GM10847 (cell line): ENCODE measurements around the gene EXOC3.

Experiments
- POLR2A ChIP-seq: IDR thresholded peaks from 2 replicates; pipeline ENCODE4 v1.6.1; 2011; ENCODE audit not compliant: insufficient read length; ENCODE audit errors: extremely low read depth

The EXOC3 gene

GRCh38 chr5:504326-505154 lies 61.6 kb downstream of the EXOC3 start:
- TF ChIP-seq POLR2A = no peak

DNA sequence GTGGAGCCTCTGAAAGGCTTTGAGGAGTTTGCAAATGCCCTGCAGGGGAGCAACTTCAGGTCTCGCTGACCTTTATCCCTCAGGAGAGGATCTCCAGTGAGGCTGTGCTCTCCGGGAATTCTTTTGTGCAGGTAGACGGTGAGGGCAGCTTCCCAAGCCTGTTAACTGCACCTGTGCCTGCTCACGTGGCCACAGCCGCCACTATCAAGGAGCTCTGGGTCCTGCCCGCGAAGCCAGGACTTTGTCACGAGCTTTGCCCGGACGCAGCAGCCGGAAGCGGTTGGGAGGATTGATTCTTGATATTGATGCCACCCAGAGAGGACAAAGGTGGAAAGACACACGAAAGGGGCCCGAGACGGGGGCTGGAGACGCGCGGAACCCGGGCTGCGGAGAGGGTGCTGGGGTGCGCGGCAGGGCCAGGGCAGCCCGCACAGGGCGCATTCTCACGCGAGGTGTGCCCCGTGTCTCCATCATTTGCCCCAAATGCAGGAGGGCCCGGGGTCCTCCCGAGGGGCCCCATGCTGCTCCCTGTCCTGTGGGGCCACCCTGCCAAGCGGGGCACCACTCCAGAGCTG lies 63.1 kb downstream of the EXOC3 start:
- no peak for TF ChIP-seq POLR2A

DNA sequence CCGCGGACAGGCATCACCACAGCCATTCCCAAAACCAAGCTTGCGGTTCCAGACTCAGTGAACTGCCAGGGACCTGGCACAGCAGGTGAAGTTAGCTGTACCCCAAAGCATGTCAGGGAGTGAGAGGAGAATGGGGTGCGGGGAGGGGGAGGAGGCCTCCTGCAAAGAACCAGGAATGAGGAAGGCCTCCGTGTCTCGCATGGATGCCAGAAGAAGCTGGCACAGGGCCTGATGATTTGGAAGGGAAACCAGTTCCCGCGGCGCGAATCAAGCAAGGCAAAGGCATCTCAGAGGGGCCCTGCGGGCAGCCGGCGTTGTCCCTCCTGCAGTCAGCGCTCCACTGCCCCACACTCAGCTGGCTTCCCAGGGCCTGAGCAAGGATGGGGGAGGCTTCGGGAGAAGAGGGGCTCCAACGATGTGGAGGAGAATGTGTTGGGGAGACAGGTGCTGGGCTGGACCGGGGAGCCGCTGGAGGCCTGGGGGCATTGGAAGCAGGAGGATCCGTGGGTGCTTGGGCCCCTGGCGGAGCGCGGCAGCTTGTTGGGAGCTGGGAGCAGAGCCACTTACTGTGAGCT lies 66.7 kb downstream of the EXOC3 start:
- TF ChIP-seq POLR2A = no peak

- no peak for TF ChIP-seq POLR2A
These were observed 67.5 kb downstream of the EXOC3 start for GRCh38 chr5:510521-510920.

DNA sequence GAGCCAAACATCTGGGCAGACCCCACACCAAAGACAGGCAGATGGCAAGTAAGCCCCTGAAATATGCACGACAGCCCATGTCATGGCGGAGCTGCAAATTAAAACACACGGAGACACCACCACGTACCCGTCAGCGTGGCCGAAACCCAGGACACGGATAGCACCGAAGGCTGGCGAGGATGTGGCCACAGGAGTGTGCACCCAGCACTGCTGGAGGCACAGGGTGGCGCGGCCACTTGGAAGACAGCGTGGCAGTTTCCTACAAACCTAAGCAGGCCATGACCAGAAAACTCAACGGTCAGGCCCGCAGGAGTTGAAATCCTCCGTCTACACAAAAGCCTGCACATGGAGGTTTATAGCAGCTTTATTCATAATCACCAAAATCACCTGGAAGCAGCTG lies 68.5 kb downstream of the EXOC3 start:
- no peak for TF ChIP-seq POLR2A

GRCh38 chr5:513216-514100 lies 70.5 kb downstream of the EXOC3 start:
- TF ChIP-seq POLR2A = no peak

GRCh38 chr5:514101-514485 lies 71.1 kb downstream of the EXOC3 start:
- TF ChIP-seq POLR2A = no peak

GRCh38 chr5:514673-515072 lies 71.7 kb downstream of the EXOC3 start:
- no peak for TF ChIP-seq POLR2A

DNA sequence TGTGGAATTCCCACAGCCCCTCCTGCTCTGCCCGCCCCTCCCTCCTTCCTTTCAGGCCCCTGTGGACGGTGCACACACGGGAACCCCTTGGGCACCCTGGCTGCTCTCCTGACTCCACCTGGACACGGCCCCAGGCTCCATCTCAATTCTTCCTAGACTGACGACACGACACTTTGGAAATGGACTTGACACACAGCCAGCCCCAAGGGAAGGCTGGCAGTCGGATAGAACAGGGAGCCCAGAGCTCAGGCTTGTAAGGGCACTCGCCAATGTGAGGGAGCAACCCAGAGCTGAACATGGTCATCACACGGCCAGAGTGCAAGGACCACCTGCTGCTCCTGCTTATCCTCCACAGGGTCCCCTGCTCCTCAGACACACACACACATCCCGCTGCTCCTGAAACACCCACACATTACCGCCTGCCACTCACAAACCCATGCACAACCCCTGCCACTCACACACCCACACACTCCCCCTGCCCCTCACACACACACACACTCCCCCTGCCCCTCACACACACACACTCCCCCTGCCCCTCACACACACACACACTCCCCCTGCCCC lies 72.4 kb downstream of the EXOC3 start:
- no peak for TF ChIP-seq POLR2A

DNA sequence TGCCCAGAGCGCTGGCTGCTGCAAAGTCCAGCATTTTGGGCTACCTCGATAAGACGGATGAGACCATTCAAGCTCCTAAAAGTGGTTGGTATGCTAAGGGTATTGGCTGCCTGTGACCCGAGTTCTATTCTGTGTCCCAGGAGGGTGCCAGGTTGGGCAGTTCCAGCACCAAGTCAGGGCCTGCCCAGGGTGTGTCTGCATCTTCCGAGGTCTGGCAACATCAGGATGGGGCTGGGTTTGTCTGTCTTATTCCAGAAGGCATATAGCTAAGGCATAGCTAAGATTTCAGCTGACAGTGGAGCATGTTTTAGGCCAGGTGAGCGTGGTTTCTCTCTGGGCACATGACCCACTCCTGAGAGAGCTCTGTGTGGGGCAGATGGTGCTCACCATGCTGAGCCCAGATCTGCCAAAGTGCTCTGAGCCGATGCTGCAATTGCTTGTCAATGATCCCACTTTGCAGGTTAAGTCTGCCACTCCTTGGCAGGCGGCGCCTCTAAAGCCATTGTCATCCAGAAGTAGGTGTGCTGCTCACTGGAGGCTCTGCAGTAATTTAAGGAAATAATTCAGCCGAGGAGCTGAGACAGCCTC lies 73.5 kb downstream of the EXOC3 start:
- no peak for TF ChIP-seq POLR2A
